Left kidney (tissue), 8 donors: ENCODE results near the gene ZNF76. TPM values are rescaled to one million over a fixed set of nuclear protein-coding genes. Genes with fewer than 3 reads are reported as not detected.
A peak's percentile ranks its signal among the peaks of the same experiment; 100 is the strongest.

ENCODE experiments used
- DNase-seq: peaks from one replicate; pipeline ENCODE4 v3.0.0-alpha.2; 2013
- long read RNA-seq, 8 donors: transcript quantifications; one replicate each; lab custom pipeline, GENCODE V29; 2026
- polyA plus RNA-seq: library from polyadenylated mRNA; unstranded; fragments of 120-200 nt; gene quantifications from one replicate; pipeline ENCODE4 v1.2.1, GENCODE V29; 2013; ENCODE audit not compliant: insufficient read length

The ZNF76 gene
- polyA plus RNA-seq = 54.6 TPM
- long read RNA-seq, donor 1, partial matches to known transcripts = 0 of 5 reads
- long read RNA-seq, donor 1, other reads (novel, unspliced or antisense) = 0 of 5 reads
- long read RNA-seq, donor 2, partial matches to known transcripts = 13 of 18 reads
- long read RNA-seq, donor 2, other reads (novel, unspliced or antisense) = 0 of 18 reads
- long read RNA-seq, donor 3, partial matches to known transcripts = 0 of 1 reads
- long read RNA-seq, donor 3, other reads (novel, unspliced or antisense) = 0 of 1 reads
- long read RNA-seq, donor 4 = 0 reads
- long read RNA-seq, donor 5, transcript ZNF76-203 (14 exons, 2,716 nt) = major isoform, 5 of 35 reads
- long read RNA-seq, donor 5, partial matches to known transcripts = 29 of 35 reads
- long read RNA-seq, donor 5, other reads (novel, unspliced or antisense) = 0 of 35 reads
- long read RNA-seq, donor 6, partial matches to known transcripts = 14 of 15 reads
- long read RNA-seq, donor 6, other reads (novel, unspliced or antisense) = 0 of 15 reads
- long read RNA-seq, donor 7, partial matches to known transcripts = 6 of 14 reads
- long read RNA-seq, donor 7, other reads (novel, unspliced or antisense) = 0 of 14 reads
- long read RNA-seq, donor 8, partial matches to known transcripts = 0 of 3 reads
- long read RNA-seq, donor 8, other reads (novel, unspliced or antisense) = 0 of 3 reads

GRCh38 chr6:35259194-35259947 is at the start of gene ZNF76:
TSS of gene ZNF76 (plus strand) at chr6:35259735. CDS start at chr6:35281152, 21,417 bp downstream.
- peak; percentile 96 for DNase-seq

DNA sequence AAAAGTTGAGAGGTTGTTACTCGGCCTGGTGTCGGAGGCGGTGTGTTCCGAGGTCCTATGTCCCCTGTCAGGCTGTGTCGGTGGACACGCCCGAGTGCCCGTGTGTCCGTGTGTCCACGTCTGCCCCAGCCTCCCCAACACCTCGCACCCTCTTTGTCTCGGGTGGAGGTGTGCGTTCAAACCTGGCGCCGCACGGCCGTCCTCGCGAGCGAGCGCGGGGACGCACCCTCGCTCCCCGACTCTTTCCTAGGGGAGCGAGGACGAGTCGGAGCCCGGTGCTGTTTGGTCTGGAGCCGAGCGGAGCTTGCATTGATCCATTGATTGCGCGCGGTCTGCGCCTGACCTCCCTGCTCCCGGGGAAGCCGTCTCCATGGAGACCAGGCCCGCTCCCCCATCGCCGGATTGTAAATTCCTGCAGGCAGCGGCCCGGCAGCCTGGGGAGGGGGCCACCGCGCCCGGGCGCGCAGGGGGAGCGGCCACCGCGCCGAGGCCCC is 46.2 kb upstream of the ZNF76 start:
- no peak for DNase-seq

DNA sequence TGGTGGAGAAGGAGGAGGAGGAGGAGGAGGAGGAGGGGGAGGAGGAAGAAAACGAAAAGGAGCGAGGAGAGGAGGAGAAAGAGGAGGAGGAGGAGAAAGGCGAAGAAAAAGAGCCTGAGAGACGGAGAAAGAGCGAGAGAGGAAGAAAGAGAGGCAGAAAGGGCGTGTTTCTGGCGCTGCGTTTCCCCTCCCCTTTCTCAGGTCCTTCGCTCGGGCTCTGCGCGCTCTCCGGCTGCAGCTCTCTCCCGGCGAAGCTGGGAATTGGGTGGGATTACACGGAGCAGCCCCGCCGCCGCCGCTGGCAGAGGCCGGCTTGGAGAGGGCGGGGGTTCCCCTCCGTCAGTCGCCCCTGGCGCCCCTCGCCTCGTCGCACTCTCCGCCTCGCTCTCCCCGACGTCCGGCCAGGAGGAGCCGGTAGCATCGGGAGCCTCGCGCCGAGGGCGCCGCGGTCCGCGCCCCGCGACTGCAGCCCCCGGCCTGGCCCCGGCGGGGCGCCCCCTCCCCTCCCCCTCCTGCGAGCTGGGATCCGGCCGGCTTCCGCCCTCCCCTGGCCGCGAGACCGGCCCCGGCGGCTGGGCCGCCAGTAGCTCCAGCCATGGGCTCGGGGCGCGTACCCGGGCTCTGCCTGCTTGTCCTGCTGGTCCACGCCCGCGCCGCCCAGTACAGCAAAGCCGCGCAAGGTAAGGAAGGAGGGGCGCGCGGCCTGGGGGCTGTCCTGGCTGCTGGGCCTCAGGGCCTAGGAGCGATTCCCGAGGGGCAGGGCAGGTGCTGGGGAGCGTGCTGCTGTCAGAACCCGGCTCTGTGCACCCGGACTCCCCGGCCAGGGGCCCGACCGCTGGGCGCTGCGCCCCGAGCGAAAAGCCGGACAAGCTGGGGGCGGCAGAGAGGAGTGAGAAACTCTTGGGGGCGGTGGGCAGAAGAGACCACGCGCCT is 45.4 kb upstream of the ZNF76 start, which contains the start of gene SCUBE3:
SCUBE3 (plus strand) TSS at position 133 of the 933 bp plus-strand sequence; CDS start at position 596, 463 bp downstream.
- peak; percentile 63 for DNase-seq

- DNase-seq = no peak
Observed at GRCh38 chr6:35214869-35215664, 44.5 kb upstream of the ZNF76 start.

DNA sequence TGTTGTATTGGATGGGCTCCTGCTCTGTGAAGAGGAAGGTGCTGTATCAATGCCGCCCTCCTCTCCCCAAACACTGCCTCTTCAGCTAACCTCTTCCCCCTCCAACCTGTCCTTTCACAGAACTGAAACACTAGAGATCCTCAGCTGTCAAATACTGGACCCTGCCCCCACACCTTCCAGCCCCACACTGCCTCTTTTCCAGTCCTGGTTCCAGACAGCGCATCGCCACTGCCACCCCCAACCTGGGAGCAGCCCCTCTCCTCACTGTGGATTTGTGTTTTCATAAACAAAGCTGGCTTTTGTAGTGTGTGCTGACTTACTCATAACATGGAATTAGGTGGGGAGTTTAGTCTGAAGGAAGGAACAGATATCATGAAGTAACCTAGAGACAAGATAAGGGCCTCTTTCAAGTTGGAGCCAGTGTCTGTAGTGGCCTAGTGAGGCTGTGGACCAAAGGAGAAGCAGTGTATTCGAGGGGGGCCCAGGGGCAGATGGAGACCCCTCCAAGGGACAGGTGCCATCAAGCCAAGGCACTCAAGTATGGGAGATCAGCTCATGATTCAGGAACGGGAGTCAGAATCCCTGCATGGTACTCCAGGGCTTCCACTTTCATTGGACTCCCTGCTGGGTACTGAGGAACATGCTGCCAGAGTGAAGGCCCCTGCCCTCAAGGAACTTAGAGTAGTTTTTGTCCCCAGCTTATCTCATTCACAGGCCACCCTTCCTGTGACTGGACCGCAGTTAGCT is 43.7 kb upstream of the ZNF76 start:
- DNase-seq = no peak

- DNase-seq = no peak
Observed at GRCh38 chr6:35216412-35216732, 43.2 kb upstream of the ZNF76 start.

- no peak for DNase-seq
Observed at GRCh38 chr6:35216851-35217811, 42.4 kb upstream of the ZNF76 start.

GRCh38 chr6:35218021-35218420 is 41.5 kb upstream of the ZNF76 start:
- no peak for DNase-seq

- DNase-seq = no peak
Observed at GRCh38 chr6:35218456-35218855, 41.1 kb upstream of the ZNF76 start.

- no peak for DNase-seq
Observed at GRCh38 chr6:35219683-35220326, 39.7 kb upstream of the ZNF76 start.

DNA sequence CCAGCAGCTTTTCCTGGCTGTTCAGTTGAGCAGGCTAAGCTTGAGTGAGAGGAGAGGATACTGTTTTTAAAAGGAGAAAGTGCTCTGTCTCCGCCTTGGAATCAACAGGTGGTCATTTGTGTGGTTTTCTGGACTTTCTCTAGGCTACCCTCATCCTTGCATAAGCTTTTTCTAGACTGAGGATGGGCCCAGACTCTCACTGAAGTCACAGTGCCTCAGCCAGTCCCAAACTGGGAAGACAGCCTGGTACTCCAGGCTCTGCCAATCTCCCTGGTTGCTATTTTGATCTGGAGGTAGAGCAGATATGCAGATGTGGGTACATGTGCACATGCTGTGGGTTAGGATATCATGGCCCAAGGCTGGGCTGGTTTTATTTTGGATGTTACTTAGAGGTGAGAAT is 38.8 kb upstream of the ZNF76 start:
- DNase-seq = no peak

DNA sequence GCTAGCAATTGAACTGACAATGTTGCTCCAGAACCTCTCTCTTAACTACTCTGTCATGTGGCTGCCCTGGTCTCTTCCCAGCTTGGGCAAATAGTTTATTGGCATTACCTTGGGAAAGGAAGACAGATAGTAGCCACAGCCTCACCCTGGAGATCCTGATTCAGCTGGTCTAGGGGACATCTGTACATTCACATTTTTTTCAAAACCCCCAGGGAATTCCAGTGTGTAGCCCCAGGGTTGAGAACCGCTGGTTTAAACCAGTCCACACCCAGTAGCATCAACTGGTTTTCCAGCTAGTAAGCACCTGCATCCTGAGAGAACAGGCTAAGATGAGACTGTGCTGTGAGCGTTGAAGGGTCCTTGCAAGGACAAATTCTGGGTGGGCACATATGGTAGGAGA is 36.1 kb upstream of the ZNF76 start:
- DNase-seq = no peak

- DNase-seq = no peak
Observed at GRCh38 chr6:35224720-35225119, 34.8 kb upstream of the ZNF76 start.

DNA sequence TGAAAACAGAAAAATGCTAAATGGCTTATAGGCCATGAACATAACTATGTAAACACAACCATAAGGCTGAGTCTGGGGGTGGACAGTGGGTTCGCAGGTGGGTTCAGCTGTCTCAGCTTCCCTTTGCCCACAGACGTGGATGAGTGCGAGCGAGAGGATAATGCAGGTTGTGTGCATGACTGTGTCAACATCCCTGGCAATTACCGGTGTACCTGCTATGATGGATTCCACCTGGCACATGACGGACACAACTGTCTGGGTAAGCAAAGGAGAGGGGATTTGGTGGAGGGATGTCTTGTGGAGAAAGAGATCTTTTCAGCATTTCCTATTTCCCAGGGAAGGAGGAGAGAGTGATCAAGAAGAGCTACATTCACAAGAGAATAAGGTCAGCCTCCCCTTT is 31.1 kb upstream of the ZNF76 start:
- DNase-seq = no peak

DNA sequence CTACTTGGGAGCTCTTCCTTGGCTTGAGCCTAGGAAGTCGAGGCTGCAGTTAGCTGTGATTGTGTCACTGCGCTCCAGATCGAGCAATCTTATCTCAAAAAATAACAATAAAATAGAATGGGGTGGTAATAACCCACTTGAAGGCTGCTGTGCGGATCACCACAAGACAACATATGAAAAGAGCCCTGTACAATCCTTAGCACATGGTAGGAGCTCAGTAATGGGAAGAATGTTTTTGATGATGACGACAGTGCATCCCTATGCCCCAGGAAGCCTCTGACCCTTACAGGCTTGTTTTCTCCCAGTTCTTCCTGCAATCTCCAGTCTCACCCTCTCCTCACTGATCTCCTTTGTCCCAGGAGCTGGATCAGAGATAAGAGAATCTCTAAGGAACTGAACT is 30.2 kb upstream of the ZNF76 start:
- no peak for DNase-seq

DNA sequence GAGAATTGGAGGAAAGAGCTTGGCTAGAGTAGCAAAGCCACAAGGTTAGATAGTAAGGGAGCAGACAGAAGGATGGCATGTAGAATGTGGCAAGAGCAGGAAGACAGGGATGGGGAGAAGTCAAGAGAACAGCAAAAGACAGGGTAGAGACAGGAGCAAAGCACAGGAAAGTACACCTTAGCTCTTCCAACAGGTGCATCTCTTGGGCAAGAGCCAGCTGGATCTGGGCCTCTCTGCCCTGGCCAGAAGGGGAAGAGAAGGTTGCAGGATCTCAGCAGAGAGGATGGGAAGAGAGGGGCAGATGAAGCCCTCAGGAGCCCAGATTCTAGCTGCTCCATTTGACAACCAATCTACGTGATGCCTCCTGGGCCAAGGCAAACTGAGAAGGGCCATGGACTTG is 29.0 kb upstream of the ZNF76 start:
- no peak for DNase-seq

GRCh38 chr6:35230950-35231349 is 28.6 kb upstream of the ZNF76 start:
- no peak for DNase-seq

DNA sequence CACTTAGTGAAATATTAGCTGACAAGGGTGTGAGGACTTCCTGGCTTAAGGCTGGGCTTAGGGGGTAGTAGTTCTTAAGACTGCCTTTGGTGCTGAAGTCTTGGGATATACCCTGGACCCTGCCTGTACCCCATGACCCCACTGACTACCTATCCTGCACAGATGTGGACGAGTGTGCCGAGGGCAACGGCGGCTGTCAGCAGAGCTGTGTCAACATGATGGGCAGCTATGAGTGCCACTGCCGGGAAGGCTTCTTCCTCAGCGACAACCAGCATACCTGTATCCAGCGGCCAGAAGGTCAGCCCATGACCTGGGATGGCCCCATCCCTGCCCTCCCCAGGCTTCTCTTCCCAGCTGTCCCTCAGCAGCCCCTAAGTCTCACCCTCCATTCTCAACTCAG is 28.0 kb upstream of the ZNF76 start:
- DNase-seq = no peak
